ENCODE data around the gene FAM98B. TPM values are rescaled to one million over a fixed set of nuclear protein-coding genes. Genes with fewer than 3 reads are reported as not detected.

FAM98B gene
- total and polyA plus RNA-seq, 9 of the 15 experiments (the other 6 are each of a cell fraction or from before 2014, with no cell fraction given), result 3.1 to 42.0 (median 9.4) TPM

DNA sequence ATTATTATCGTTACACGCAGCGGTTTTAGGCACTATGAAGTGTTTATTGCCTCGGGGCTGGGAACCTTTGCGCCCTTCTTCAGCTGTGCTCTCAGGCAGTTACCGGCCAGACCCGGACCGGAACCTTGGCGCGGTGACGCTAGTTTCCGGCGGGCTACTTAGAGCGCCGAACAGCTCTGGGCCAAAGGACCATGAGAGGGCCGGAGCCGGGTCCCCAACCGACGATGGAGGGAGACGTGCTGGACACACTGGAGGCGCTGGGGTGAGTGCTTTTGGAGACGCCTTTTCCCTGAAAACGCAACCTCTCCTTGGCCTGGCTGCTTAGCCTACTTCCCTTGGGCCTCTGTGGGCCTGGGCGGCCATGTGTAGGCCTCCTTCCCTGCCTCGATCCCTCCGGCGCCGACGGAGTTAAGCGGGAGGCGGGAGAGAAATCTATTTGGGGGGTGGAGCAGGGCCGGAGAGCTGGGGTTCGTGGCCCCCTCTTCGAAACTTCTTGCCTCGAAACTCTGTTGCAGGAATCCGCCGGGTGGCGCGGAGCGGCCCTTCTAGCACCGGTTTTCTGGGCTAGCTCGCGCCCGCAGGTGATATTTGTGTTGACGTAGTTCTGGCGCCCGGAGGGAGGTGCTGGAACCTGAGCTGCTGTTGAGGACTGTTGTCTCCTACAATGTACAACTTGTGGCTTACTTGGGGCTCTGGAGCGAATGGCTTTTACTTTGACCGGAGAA, at the start of gene FAM98B (continued):
- TF ChIP-seq EWSR1 (IDR thresholded peaks at IDR 0.05; ENCODE audit: borderline replicate concordance, low read depth, partially characterized antibody), result no peak
- TF ChIP-seq YBX1 (IDR thresholded peaks at IDR 0.05), result no peak
- TF ChIP-seq ZNF212 (CRISPR knock-in tag; IDR thresholded peaks at IDR 0.05), result no peak
- no peak for TF ChIP-seq NFIX (CRISPR knock-in tag; IDR thresholded peaks at IDR 0.05; ENCODE audit: low read depth)
- TF ChIP-seq, protein P1, sequence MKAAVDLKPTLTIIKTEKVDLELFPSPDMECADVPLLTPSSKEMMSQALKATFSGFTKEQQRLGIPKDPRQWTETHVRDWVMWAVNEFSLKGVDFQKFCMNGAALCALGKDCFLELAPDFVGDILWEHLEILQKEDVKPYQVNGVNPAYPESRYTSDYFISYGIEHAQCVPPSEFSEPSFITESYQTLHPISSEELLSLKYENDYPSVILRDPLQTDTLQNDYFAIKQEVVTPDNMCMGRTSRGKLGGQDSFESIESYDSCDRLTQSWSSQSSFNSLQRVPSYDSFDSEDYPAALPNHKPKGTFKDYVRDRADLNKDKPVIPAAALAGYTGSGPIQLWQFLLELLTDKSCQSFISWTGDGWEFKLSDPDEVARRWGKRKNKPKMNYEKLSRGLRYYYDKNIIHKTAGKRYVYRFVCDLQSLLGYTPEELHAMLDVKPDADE (conservative IDR thresholded peaks at IDR 0.05; ENCODE audit: control insufficient read depth, low read depth, low read length), result peak; percentile 78; the same call in 1 of the 2 replicates
- TF ChIP-seq XRCC3 (IDR thresholded peaks at IDR 0.05), result no peak
- TF ChIP-seq ZNF778 (CRISPR knock-in tag; IDR thresholded peaks at IDR 0.05), result no peak
- TF ChIP-seq RBM17 (IDR thresholded peaks at IDR 0.05; ENCODE audit: borderline replicate concordance, low read depth, low read length), result no peak
- TF ChIP-seq OTX1 (CRISPR knock-in tag; IDR thresholded peaks at IDR 0.05), result peak; percentile 79; the same call in 1 of the 2 replicates
- TF ChIP-seq GABPB1 (CRISPR knock-in tag; IDR thresholded peaks at IDR 0.05), result peak; percentile 95
- TF ChIP-seq, protein P2, sequence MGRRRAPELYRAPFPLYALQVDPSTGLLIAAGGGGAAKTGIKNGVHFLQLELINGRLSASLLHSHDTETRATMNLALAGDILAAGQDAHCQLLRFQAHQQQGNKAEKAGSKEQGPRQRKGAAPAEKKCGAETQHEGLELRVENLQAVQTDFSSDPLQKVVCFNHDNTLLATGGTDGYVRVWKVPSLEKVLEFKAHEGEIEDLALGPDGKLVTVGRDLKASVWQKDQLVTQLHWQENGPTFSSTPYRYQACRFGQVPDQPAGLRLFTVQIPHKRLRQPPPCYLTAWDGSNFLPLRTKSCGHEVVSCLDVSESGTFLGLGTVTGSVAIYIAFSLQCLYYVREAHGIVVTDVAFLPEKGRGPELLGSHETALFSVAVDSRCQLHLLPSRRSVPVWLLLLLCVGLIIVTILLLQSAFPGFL (CRISPR knock-in tag; IDR thresholded peaks at IDR 0.05), result no peak; the same call in 1 of the 2 replicates
- TF ChIP-seq ZNF444 (CRISPR knock-in tag; IDR thresholded peaks at IDR 0.05), result no peak
- TF ChIP-seq, protein P3, sequence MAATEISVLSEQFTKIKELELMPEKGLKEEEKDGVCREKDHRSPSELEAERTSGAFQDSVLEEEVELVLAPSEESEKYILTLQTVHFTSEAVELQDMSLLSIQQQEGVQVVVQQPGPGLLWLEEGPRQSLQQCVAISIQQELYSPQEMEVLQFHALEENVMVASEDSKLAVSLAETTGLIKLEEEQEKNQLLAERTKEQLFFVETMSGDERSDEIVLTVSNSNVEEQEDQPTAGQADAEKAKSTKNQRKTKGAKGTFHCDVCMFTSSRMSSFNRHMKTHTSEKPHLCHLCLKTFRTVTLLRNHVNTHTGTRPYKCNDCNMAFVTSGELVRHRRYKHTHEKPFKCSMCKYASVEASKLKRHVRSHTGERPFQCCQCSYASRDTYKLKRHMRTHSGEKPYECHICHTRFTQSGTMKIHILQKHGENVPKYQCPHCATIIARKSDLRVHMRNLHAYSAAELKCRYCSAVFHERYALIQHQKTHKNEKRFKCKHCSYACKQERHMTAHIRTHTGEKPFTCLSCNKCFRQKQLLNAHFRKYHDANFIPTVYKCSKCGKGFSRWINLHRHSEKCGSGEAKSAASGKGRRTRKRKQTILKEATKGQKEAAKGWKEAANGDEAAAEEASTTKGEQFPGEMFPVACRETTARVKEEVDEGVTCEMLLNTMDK (IDR thresholded peaks at IDR 0.05; ENCODE audit: borderline replicate concordance, insufficient read depth, low read depth, low read length, poor library complexity, severe bottlenecking), result no peak
- no peak for TF ChIP-seq MXI1 (IDR thresholded peaks at IDR 0.05; ENCODE audit: low read depth, low read length)
- TF ChIP-seq, protein P4, sequence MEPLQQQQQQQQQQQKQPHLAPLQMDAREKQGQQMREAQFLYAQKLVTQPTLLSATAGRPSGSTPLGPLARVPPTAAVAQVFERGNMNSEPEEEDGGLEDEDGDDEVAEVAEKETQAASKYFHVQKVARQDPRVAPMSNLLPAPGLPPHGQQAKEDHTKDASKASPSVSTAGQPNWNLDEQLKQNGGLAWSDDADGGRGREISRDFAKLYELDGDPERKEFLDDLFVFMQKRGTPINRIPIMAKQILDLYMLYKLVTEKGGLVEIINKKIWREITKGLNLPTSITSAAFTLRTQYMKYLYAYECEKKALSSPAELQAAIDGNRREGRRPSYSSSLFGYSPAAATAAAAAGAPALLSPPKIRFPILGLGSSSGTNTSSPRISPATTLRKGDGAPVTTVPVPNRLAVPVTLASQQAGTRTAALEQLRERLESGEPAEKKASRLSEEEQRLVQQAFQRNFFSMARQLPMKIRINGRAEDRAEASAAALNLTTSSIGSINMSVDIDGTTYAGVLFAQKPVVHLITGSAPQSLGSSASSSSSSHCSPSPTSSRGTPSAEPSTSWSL (CRISPR knock-in tag; IDR thresholded peaks at IDR 0.05; ENCODE audit: borderline replicate concordance), result no peak
- TF ChIP-seq ZNF445 (CRISPR knock-in tag; IDR thresholded peaks at IDR 0.05; ENCODE audit: low read depth), result 0 out of 2 replicates have a peak, but pooled peaks have one; percentile 52
- peak; percentile 75; the same call in 1 of the 2 replicates for TF ChIP-seq GTF2F1 (IDR thresholded peaks at IDR 0.05; ENCODE audit: low read depth, low read length)
- TF ChIP-seq ARID2 (IDR thresholded peaks at IDR 0.05), result no peak
- peak; percentile 30 to 83; a peak in 2 of 4 replicates for TF ChIP-seq RCOR1 (IDR thresholded peaks at IDR 0.05; ENCODE audit: borderline replicate concordance in 1 of 2, low read depth in 2 of 2, low read length in 2 of 2)
- TF ChIP-seq, protein P5, sequence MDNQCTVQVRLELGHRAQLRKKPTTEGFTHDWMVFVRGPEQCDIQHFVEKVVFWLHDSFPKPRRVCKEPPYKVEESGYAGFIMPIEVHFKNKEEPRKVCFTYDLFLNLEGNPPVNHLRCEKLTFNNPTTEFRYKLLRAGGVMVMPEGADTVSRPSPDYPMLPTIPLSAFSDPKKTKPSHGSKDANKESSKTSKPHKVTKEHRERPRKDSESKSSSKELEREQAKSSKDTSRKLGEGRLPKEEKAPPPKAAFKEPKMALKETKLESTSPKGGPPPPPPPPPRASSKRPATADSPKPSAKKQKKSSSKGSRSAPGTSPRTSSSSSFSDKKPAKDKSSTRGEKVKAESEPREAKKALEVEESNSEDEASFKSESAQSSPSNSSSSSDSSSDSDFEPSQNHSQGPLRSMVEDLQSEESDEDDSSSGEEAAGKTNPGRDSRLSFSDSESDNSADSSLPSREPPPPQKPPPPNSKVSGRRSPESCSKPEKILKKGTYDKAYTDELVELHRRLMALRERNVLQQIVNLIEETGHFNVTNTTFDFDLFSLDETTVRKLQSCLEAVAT (IDR thresholded peaks at IDR 0.05), result peak in 1 of 2 experiments; percentile 23; a peak in 1 of 4 replicates
